ENCODE measurements around the gene SERPINE1. TPM values are rescaled to one million over a fixed set of nuclear protein-coding genes. Genes with fewer than 3 reads are reported as not detected.

Gene SERPINE1
- total RNA-seq, 1 experiment from 2014 or later, result 12.8 TPM

- intact Hi-C loops (cut with micrococcal nuclease), result no loop called here
- RAD21 ChIA-PET (ENCODE audit: low non-redundant PET in 1 of 2, low total read pairs in 2 of 2, uncharacterized antibody in 2 of 2, unreplicated experiment in 2 of 2), result interaction anchor here in 1 of 2 experiments (0.6 kb wide), 1 partner anchor 9 kb away, joined by 3 read pairs; no protein-coding TSS in a partner anchor
- no peak overlapping the region for H3K4me3 ChIP-seq (replicated peaks in 1 of 2; ENCODE audit: low read depth in 1 of 2, low read length in 2 of 2)
- TSS peak; percentile 12 for BruUV-seq (replicated peaks)
- ATAC-seq, result no peak
- no peaks in the 10 kb centered on the region for H3K27me3 ChIP-seq (ENCODE audit: insufficient read depth, low read length)
- H3K4me1 ChIP-seq (ENCODE audit: control insufficient read depth in 1 of 2, insufficient read depth in 2 of 2, low read length in 2 of 2), result peaks cover 46 to 77% of the 10 kb centered on the region in 2 experiments
- CTCF ChIA-PET, result interaction anchor here (1.0 to 1.6 kb wide), 4 partner anchors 12 to 112 kb away, joined by 3 to 12 read pairs (median 4); no protein-coding TSS in a partner anchor
- POLR2A ChIA-PET, result interaction anchor here (1.1 kb wide), 1 partner anchor 8 kb away, joined by 3 read pairs; no protein-coding TSS in a partner anchor
- no peak overlapping the region for H3K9ac ChIP-seq (ENCODE audit: low read length)
- H3K9me3 ChIP-seq (ENCODE audit: control insufficient read depth in 1 of 2, insufficient read depth in 1 of 2, low read depth in 1 of 2, low read length in 2 of 2), result no peaks in the 10 kb centered on the region
- no peaks in the 10 kb centered on the region for H3K36me3 ChIP-seq (ENCODE audit: control insufficient read depth in 1 of 2, insufficient read depth in 2 of 2, low read length in 2 of 2)
- no peaks in the 10 kb centered on the region for H3K79me2 ChIP-seq (ENCODE audit: insufficient read depth, low read length)
- TF ChIP-seq EGR1 (IDR thresholded peaks at IDR 0.05; ENCODE audit: low read depth) (no peak), ZBTB33 (IDR thresholded peaks at IDR 0.05; ENCODE audit: extremely low read depth, insufficient replicate concordance, low read length) (no peak), CEBPB (IDR thresholded peaks at IDR 0.05; ENCODE audit: low read depth) (no peak), ATF3 (IDR thresholded peaks at IDR 0.05) (no peak), ELF1 (IDR thresholded peaks at IDR 0.05; ENCODE audit: borderline replicate concordance, low read depth) (no peak), SIN3A (IDR thresholded peaks at IDR 0.05; ENCODE audit: low read depth) (no peak), CBX3 (IDR thresholded peaks at IDR 0.05; ENCODE audit: low read depth) (no peak), TCF7L2 (IDR thresholded peaks at IDR 0.05; ENCODE audit: borderline replicate concordance, extremely low read depth, insufficient read depth, insufficient read length) (peak; percentile 26), ZNF274 (IDR thresholded peaks at IDR 0.05; ENCODE audit: low read depth, low read length) (no peak)
- no peaks in the 10 kb centered on the region for H3K9me2 ChIP-seq (ENCODE audit: insufficient read depth)
- DNase-seq (ENCODE audit: low read depth, low spot score), result no peak
- no peaks in the 10 kb centered on the region for H4K20me1 ChIP-seq (ENCODE audit: insufficient read depth)
- H2AFZ ChIP-seq (ENCODE audit: low read depth, low read length, poor library complexity, severe bottlenecking), result no peak overlapping the region
- H3K27ac ChIP-seq (ENCODE audit: low read depth, low read length), result no peak overlapping the region
- H3K4me2 ChIP-seq (ENCODE audit: low read length), result 0 out of 2 replicates have a peak overlapping the region, but pooled peaks have one; percentile 80
Measured at GRCh38 chr7:101170617-101171441, 43.9 kb downstream of the SERPINE1 start.
